Right atrium auricular region (tissue), 2 donors: ENCODE results near the gene TPRG1L. TPM values are rescaled to one million over a fixed set of nuclear protein-coding genes. Genes with fewer than 3 reads are reported as not detected.

ENCODE experiments used
- DNase-seq: peaks from one replicate; pipeline ENCODE4 v3.0.0-alpha.2; 2019; ENCODE audit warnings: low spot score
- H3K27ac ChIP-seq, 2 donors: fragments of 200-600 bp; sonication (generic); 1 replicate in 1 of 2; 2 replicates in 1 of 2; pipeline ENCODE4 v1.5.1; 2016 to 2019
- H3K27me3 ChIP-seq, 2 donors: fragments of 200-600 bp; sonication (generic); one replicate each; pipeline versions ENCODE4 v1.5.1 to v1.6.0; 2017 to 2019
- H3K36me3 ChIP-seq: fragments of 200-600 bp; sonication (generic); one replicate; pipeline ENCODE4 v1.5.1; 2016
- H3K4me1 ChIP-seq, 2 donors: fragments of 200-600 bp; sonication (generic); one replicate each; pipeline versions ENCODE4 v1.5.1 to v1.6.0; 2017 to 2019
- H3K4me3 ChIP-seq, 2 donors: fragments of 200-600 bp; sonication (generic); 1 replicate in 1 of 2; 2 replicates in 1 of 2; pipeline ENCODE4 v1.5.1; 2017 to 2019; ENCODE audit warnings: mild to moderate bottlenecking in 1 of 2, moderate library complexity in 1 of 2
- H3K9me3 ChIP-seq, 2 donors: fragments of 200-600 bp; sonication (generic); one replicate each; pipeline ENCODE4 v1.5.1; 2019
- total RNA-seq, 2 donors: library from RNA; depleted of rRNA; stranded (reverse); fragments of >200 nt; gene quantifications; one replicate each; pipeline ENCODE4 v1.1.0, GENCODE V29; 2016
- TF ChIP-seq, protein P1 (sequence below), 2 donors: fragments of 200-600 bp; sonication (generic); IDR thresholded peaks; one replicate each; pipeline ENCODE4 v1.5.1; 2019; ENCODE audit warnings: antibody characterized with exemption in 2 of 2

The TPRG1L gene
- total RNA-seq, 2 donors from 2014 or later: 30.0 to 33.3 TPM

DNA sequence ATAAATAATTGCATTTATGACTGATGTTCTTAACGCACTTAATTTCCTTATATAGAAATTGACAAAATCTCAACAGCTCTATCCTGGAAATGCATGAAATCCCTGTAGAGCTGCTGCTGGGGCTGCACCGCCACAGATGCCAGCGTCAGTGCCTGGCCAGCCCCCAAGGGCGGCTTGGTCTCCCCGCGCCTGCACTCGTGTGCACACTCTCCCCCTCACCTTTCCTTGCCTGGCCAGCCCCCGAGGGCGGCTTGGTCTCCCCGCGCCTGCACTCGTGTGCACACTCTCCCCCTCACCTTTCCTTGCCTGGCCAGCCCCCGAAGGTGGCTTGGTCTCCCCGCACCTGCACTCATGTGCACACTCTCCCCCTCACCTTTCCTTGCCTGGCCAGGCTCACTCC is 11.3 kb downstream of the TPRG1L start:
- Histone ChIP-seq H3K4me1 (no peaks in the 10 kb centered on the region), H3K4me3 (no peak overlapping the region), H3K27ac (no peak overlapping the region), H3K36me3 (peaks cover 64% of the 10 kb centered on the region), H3K9me3 (no peaks in the 10 kb centered on the region), H3K27me3 (no peaks in the 10 kb centered on the region)
- TF ChIP-seq, protein P1, sequence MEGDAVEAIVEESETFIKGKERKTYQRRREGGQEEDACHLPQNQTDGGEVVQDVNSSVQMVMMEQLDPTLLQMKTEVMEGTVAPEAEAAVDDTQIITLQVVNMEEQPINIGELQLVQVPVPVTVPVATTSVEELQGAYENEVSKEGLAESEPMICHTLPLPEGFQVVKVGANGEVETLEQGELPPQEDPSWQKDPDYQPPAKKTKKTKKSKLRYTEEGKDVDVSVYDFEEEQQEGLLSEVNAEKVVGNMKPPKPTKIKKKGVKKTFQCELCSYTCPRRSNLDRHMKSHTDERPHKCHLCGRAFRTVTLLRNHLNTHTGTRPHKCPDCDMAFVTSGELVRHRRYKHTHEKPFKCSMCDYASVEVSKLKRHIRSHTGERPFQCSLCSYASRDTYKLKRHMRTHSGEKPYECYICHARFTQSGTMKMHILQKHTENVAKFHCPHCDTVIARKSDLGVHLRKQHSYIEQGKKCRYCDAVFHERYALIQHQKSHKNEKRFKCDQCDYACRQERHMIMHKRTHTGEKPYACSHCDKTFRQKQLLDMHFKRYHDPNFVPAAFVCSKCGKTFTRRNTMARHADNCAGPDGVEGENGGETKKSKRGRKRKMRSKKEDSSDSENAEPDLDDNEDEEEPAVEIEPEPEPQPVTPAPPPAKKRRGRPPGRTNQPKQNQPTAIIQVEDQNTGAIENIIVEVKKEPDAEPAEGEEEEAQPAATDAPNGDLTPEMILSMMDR (IDR thresholded peaks at IDR 0.05): no peak
- no peak for DNase-seq

DNA sequence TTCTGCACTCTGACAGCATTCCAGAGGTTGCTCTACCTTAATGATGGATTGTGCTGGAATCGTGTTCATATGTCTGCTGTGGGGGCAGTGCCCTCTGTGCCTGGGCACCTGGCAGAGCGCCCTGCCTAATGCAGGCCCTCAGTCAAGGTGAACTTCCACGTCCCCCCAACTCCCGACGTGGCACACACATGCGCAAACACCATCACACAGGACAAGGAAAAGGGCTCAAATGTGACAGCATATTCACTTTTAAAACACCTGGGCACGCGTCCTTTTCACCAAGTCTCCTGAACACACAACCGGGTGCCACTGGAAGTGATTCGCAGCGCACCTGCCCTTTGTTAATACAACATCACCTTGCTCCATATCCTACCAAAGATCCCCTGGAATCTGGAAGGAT is 11.7 kb downstream of the TPRG1L start:
- no peak for DNase-seq
- no peaks in the 10 kb centered on the region for H3K4me1 ChIP-seq
- peaks cover 64% of the 10 kb centered on the region for H3K36me3 ChIP-seq
- no peak overlapping the region for H3K27ac ChIP-seq
- no peak overlapping the region for H3K4me3 ChIP-seq
- no peaks in the 10 kb centered on the region for H3K27me3 ChIP-seq
- H3K9me3 ChIP-seq: no peaks in the 10 kb centered on the region
- TF ChIP-seq, protein P1 (IDR thresholded peaks at IDR 0.05): no peak

DNA sequence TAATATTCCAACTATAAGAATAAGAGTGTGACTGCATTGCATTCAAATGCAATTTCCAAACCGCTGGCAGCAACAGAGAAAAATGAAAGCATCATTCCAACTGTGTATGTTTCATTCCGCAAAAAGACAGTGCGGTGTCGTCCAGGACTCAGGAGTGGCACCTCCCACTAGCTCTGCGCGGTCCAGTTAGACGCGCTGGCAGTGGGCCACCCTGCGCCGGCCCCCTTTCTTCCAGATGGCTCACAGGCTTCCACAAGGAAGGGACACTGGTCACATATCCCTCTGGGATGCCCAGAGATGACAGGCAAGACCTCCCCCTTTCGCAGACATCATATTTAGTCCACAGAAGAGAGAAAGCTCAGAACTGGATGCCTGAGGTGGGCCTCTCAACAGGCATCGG is 13.2 kb downstream of the TPRG1L start:
- Histone ChIP-seq H3K4me3 (no peak overlapping the region), H3K4me1 (no peaks in the 10 kb centered on the region), H3K27ac (no peak overlapping the region), H3K36me3 (peaks cover 51% of the 10 kb centered on the region), H3K27me3 (no peaks in the 10 kb centered on the region), H3K9me3 (no peaks in the 10 kb centered on the region)
- TF ChIP-seq, protein P1 (IDR thresholded peaks at IDR 0.05): no peak
- no peak for DNase-seq

DNA sequence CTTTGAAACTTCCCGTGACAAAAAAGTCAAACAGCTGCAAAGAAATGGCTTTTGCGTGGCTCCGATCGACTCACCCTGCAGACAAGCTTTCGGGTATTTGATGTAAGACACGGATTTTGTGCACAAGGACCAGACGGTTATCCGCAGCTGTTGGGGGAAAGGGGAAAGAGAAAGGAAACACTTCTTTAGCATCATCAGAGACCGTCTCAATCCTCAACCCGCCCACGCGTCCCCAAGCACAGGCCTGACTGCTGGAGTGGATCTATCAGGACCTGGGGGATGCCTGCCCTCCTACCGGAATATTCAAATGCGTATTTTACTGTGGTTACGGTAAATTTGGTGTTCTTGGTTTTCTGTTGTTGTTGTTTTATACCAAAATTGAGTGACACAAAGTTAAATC is 13.9 kb downstream of the TPRG1L start:
- Histone ChIP-seq H3K9me3 (no peaks in the 10 kb centered on the region), H3K27ac (no peak overlapping the region), H3K36me3 (peaks cover 49% of the 10 kb centered on the region), H3K4me1 (no peaks in the 10 kb centered on the region), H3K4me3 (no peak overlapping the region), H3K27me3 (no peaks in the 10 kb centered on the region)
- TF ChIP-seq, protein P1 (IDR thresholded peaks at IDR 0.05): no peak
- DNase-seq: no peak

DNA sequence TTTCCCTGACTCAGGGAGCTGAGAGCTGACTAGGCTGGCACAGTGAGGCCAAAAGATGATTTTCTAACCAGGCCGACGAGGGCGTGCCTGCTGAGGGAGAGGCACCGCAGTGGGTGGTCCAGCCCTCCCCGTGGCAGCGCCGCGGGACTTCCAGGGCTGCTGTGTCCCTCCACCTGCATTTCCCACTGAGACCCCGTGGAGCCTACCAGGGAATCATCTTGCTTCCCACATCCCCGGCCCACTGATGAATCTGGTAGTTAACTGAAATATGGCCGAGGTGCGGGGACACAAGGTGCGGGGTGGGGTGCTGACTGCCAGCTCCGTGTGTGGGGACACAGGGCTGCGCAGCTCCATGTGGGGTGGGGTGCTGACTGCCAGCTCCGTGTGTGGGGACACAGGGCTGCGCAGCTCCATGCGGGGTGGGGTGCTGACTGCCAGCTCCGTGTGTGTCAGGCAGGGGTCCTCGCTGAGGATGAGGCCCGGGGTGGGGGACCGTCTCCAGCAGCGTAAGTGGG is 14.6 kb downstream of the TPRG1L start:
- TF ChIP-seq, protein P1 (IDR thresholded peaks at IDR 0.05): no peak
- H3K4me1 ChIP-seq: no peaks in the 10 kb centered on the region
- no peaks in the 10 kb centered on the region for H3K27me3 ChIP-seq
- H3K36me3 ChIP-seq: peaks cover 42% of the 10 kb centered on the region
- no peak for DNase-seq
- no peaks in the 10 kb centered on the region for H3K9me3 ChIP-seq
- no peak overlapping the region for H3K4me3 ChIP-seq
- H3K27ac ChIP-seq: no peak overlapping the region

DNA sequence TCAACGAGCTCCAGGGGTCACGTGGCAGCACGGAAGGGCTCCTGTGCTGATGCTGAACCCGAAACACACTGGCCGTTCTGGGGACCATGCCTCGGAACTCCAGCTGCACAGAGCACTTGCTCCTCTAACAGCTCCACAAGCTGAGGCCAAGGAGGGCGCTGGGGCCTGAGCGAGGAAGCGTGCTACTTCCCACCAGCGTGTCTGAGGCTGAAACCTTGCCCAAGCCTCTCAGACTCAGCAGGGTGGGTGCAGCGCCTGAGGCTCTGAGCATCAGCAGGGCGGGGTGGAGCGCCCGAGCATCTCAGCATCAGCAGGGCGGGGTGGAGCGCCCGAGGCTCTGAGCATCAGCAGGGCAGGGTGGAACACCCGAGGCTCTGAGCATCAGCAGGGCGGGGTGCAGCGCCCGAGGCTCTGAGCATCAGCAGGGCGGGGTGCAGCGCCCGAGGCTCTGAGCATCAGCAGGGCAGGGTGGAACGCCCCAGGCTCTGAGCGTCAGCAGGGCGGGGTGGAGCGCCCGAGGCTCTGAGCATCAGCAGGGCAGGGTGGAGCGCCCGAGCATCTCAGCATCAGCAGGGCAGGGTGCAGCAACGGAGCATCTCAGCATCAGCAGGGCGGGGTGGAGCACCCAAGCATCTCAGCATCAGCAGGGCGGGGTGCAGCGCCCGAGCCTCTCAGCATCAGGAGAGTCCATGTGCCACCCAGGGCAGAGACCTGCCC is 15.5 kb downstream of the TPRG1L start:
- Histone ChIP-seq H3K27me3 (no peaks in the 10 kb centered on the region), H3K36me3 (peaks cover 39% of the 10 kb centered on the region), H3K9me3 (no peaks in the 10 kb centered on the region), H3K27ac (no peak overlapping the region), H3K4me1 (no peaks in the 10 kb centered on the region), H3K4me3 (no peak overlapping the region)
- DNase-seq: no peak
- TF ChIP-seq, protein P1 (IDR thresholded peaks at IDR 0.05): no peak
